Measurements from ENCODE around the gene DTX3L.

DNA sequence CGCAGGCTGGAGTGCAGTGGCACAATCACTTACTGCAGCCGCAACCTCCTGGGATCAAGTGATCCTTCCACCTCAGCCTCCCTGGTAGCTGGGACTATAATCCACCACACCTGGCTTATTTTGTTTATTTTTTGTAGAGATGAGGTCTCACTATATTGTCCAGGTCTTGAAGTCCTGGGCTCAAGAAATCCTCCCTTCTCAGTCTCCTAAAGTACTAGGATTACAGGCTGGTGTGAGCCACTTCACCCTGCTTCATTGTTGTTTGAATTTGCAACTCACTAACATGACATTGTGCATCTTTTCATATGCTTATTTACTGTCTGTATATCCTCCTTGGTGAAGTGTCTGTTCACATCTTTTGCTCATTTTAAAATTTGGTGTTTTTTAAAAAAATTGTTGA lies 23.4 kb downstream of the DTX3L start:
- no peak for TF ChIP-seq POLR2A (IDR thresholded peaks at IDR 0.05)
- TF ChIP-seq, protein P1, sequence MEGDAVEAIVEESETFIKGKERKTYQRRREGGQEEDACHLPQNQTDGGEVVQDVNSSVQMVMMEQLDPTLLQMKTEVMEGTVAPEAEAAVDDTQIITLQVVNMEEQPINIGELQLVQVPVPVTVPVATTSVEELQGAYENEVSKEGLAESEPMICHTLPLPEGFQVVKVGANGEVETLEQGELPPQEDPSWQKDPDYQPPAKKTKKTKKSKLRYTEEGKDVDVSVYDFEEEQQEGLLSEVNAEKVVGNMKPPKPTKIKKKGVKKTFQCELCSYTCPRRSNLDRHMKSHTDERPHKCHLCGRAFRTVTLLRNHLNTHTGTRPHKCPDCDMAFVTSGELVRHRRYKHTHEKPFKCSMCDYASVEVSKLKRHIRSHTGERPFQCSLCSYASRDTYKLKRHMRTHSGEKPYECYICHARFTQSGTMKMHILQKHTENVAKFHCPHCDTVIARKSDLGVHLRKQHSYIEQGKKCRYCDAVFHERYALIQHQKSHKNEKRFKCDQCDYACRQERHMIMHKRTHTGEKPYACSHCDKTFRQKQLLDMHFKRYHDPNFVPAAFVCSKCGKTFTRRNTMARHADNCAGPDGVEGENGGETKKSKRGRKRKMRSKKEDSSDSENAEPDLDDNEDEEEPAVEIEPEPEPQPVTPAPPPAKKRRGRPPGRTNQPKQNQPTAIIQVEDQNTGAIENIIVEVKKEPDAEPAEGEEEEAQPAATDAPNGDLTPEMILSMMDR (IDR thresholded peaks at IDR 0.05): no peak
